ENCODE results near the gene PTPRN2.
"Not testable (repeated sequence)": the region's sequence is repeated elsewhere in the genome, so short reads cannot be mapped to it uniquely, and the experiment has no call there.

Gene PTPRN2

DNA sequence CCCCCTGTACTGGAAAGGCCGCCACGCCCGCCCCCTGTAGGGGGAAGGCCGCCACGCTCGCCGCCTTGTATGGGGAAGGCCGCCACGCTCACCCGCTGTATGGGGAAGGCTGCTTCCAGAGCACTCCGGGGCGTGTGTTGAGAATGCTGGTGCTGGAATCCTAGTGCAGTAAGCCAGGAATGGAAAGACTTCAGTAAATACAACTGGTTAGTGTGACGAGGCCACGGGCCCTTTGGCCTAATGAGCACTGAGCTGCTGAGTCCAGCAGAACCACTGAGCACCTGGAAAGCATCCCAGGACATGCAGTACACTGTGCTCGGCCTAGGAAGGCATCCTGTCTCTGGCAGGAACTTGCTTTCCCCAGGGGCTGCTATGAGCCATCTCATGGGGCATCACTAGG, 398.9 kb downstream of the PTPRN2 start:
- no peak for DNase-seq

- no peak for DNase-seq
Observed at GRCh38 chr7:158187694-158187994, 400.0 kb downstream of the PTPRN2 start.

- DNase-seq, result no peak
Observed at GRCh38 chr7:158186864-158187693, 400.5 kb downstream of the PTPRN2 start.

- DNase-seq, result no peak
Observed at GRCh38 chr7:158186406-158186805, 401.2 kb downstream of the PTPRN2 start.

DNA sequence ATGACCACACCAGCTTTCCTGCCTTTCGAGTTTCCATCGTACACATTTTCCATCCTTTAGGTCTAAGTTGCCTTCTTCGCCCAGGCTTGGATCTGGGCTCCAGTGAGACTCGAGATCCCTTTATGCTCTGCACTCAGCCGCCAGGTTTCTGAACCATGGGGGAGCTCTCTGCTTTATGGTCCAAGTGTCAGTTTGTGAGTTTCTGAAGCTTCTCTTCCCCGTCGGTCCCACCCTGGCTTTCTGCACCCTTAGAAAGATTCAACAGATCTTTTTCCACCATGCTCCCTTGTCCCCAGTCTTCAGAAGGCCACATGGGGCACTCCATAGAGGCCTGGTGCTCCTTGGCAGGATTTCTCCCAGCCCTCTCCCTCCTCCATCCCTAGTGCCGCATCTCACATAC, 402.0 kb downstream of the PTPRN2 start:
- no peak for DNase-seq

- no peak for DNase-seq
Observed at GRCh38 chr7:158183431-158183830, 404.2 kb downstream of the PTPRN2 start.

GRCh38 chr7:158176561-158177173, 411.0 kb downstream of the PTPRN2 start:
- no peak for DNase-seq

DNA sequence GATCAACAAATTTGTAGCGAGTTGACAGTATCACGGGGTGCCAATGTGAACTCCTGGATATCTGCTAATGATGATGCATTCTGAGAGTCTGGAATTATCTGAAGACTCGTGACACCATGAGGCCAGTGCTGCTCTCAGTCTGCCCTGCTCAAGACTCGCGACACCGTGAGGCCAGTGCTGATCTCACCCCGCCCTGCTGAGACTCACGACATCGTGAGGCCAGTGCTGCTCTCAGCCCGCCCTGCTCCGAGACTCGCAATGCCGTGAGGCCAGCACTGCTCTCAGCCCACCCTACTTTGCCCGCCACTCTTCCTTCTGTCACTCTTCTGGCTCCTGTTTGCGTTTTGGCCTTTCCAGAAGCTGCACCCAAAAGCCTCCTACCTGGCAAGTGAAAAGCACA, 411.8 kb downstream of the PTPRN2 start:
- no peak for DNase-seq

DNA sequence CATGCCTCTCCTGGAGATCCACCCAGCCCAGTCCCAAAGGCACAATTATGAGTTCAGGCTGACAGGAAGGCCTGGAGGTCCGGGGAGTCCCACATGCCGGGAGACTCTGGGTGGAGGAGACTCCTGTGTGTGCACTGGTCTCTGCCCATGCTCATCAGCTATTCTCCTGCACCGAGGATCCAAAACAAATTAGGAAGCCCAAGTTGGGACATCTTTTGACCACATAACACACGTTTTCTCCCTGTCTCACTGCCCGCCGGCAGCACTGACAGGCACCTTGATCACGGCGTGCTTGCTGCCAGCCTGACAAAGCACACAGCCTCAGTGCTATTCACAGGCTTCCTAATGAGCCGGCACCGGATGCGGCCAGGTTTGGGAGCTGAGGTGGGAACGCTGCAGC, 412.7 kb downstream of the PTPRN2 start:
- no peak for DNase-seq

GRCh38 chr7:158167373-158167772, 420.2 kb downstream of the PTPRN2 start:
- no peak for DNase-seq

DNA sequence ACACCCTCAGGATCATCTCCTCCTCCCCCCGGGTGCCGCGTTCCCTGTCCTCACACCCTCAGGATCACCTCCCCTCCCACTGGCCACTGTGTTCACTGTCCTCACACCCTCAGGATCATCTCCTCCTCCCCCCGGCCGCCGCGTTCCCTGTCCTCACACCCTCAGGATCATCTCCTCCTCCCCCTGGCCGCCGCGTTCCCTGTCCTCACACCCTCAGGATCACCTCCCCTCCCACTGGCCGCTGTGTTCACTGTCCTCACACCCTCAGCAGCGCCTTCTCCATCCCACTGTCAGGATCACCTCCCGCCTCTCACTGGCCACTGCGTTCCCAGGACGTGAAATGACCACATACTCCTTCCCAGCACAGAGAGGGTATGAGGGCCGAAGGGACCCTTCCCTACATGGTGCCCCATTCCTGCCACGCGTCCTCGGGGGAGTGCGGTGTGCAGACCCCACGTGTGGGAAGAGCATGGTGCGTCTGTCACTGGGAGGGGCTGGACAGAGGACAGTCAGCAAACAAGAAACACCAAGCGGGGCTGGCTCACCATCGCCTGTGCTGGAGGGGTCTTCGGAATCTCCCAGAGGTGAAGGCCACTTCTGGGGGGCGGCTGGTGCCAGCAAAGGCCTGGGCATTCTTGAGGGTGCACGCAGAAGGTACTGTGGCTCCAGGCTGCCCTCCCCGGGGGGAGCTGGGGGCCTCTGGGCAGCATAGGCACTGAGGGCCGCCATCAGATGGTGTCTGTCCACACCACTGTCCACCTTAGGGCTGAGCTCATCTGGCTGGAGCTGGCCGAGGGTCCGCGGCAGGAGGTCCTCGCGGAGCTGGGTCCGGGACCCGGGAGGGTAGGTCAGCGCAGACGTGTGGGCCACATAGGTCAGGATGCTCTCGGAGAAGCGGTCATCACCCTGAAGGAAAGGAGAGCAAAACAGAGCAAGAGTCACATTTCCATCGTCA, 421.0 kb downstream of the PTPRN2 start:
- no peak for DNase-seq

GRCh38 chr7:158165711-158166110, 421.9 kb downstream of the PTPRN2 start:
- DNase-seq, result no peak

DNA sequence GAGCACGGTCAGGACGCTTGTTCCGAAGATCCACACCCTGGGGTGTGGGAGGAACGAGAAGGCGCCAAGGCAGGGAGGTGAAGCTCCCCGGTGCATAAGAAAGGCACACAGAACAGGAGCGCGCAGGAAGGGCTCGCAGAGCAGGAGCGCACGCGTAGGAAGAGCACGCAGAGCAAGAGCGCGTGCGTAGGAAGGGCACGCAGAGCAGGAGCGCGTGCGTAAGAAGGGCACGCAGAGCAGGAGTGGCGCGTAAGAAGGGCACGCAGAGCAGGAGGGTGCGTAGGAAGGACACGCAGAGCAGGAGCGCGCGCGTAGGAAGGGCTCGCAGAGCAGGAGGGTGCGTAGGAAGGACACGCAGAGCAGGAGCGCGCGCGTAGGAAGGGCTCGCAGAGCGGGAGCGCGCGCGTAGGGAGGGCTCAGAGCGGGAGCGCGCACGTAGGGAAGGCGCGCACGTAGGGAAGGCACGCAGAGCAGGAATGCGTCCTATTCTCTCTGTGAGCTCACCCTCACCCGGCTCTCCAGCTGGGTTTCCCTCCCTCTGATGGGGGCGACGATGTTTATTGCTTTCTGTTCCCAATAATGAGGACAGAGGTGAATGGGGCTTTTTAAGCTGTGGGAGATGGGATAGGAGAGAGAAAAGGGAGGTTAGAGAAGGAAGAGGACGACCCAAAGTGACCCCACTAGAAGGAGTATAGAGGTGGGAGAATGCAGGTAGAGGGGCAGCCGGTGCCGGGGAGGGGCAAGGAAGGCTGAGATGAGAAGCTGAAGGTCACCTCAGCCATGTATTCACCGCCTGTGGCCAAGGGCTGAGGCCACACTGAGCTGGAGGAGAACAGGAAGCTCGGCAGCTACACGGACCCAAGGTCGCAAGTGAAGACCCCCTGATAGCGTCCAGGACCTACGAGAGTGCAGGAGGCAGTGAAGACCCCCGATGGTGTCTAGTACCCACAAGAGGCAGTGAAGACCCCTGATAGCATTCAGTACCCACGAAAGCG, 423.2 kb downstream of the PTPRN2 start:
- no peak for DNase-seq

- DNase-seq, result no peak
Observed at GRCh38 chr7:158161194-158161593, 426.4 kb downstream of the PTPRN2 start.

DNA sequence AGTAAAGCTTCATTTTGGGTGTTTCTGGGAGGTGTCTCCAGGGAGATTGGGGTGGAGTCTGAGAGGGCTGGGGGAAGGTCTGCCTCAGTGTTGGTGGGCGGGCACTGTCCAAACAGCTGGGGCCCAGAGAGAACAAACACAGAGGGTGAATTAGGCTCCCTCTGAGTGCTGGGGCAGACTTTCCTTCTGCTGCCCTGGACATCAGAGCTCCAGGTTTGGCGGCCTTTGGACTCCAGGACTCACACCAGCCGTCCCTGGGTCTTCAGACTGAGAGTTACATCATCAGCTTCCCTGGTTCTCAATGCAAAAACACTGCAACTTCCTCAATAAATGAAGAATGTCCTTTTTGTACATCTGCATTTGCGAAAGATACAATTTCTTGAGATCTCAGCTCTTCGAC, 427.4 kb downstream of the PTPRN2 start:
- DNase-seq, result no peak

GRCh38 chr7:158157460-158157859, 430.2 kb downstream of the PTPRN2 start:
- no peak for DNase-seq

DNA sequence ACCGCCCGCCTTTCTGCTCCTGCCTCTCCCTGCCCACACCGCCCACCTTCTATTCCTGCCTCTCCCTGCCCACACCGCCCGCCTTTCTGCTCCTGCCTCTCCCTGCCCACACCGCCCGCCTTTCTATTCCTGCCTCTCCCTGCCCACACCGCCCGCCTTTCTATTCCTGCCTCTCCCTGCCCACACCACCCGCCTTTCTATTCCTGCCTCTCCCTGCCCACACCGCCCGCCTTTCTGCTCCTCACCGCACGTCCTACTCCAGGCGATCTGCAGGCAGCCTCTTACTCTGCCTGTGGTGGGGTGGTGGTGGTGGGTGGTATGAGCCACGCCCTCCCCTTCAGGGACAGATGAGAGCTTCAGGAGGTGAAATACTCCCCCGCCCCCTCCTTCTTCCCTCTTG, 436.4 kb downstream of the PTPRN2 start:
- not testable (repeated sequence) for DNase-seq

- DNase-seq, result no peak
Observed at GRCh38 chr7:158150234-158150633, 437.4 kb downstream of the PTPRN2 start.

DNA sequence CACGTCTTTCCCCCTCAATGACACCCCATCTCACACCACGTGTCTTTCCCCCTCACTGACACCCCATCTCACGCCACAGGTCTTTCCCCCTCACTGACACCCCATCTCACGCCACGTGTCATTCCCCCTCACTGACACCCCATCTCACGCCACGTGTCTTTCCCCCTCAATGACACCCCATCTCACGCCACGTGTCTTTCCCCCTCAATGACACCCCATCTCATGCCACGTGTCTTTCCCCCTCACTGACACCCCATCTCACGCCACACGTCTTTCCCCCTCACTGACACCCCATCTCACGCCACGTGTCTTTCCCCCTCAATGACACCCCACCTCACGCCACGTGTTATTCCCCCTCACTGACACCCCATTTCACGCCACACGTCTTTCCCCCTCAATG, 440.2 kb downstream of the PTPRN2 start:
- not testable (repeated sequence) for DNase-seq

DNA sequence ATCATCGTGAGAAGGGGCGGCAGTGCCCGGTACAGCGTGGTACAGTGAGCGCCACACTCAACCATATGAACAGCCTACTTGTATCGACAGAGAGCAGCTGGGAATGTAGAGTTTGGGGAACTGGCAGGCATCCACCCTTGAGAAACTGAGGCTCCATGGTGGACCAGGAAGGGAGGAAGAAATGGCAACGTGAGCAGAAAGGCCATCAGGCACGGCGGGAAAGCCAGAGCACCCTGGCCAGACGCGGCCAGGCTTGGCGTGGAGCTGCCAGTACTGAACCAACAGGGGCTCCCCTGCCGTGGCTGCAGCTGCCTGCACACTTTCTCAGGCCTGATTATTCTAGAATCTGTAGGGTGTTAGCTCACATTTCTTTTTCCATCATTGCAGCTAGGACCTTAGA, 442.3 kb downstream of the PTPRN2 start:
- no peak for DNase-seq

DNA sequence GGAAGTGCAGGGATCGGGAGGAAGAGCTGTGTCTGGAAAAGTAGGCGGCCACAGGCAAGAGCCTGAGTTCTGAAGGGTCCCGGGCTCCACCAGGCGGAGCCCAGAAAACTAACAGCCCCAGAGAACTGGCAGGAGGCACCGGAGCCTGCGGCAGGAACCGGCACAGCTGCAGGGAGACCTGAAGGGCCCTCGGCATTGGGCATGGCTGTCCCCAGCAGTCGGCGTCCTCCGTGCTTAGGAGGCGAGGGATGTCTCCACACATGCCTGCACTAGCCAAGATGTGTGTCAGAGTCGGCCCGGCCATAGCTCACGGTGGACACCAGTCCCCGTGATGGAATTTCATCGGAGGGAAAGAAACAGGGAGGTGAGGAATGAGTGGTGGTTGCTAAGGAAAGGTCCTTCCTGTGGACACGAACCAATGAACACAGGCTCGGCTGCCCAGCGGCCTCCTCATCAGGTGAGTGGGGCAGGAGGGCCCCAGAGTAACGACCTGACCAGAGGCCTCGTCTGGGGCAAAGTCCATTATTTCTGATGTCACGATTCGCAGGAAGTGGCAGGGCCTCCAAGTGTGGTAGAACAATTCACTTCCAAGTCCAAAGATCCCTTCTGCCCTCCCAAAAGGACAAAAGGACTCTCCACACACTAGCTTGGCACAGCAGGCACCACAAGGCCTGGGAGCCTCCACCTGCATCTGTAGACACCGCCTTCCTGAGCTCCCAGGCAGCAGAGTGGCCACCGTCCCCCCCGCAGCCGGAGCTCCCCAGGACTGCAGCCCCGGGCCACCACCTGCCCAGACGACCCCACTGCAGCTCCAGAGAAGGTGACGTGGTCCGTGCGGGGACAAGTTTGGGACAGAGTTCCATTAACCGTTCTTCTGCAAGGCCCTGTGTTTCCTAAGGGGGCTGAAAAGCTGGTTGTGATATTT, 444.2 kb downstream of the PTPRN2 start:
- no peak for DNase-seq
